Pancreas (tissue), 10 donors: ENCODE results near the gene MMP23B. TPM values are rescaled to one million over a fixed set of nuclear protein-coding genes. Genes with fewer than 3 reads are reported as not detected.

Experiments used
- ATAC-seq, 4 donors: fragments of 200-7000 bp; cut with Tn5 transposase; one replicate each; pipeline versions ENCODE4 v1.8.0 to v1.9.1; 2020; ENCODE audit warnings: mild to moderate bottlenecking in 4 of 4, moderate library complexity in 4 of 4
- DNase-seq, 6 donors: peaks; one replicate each; pipeline ENCODE4 v3.0.0-alpha.2; 2020
- FAIRE-seq: peaks from 2 replicates; lab custom pipeline; 2012; peaks lifted over from hg19 to GRCh38; lab: Jason Lieb, UNC
- H3K27ac ChIP-seq, 4 donors: fragments of 200-600 bp; sonication (generic); 1 replicate in 3 of 4; 2 replicates in 1 of 4; pipeline versions ENCODE4 v1.5.0 to v1.8.0; 2020
- H3K27me3 ChIP-seq, 4 donors: fragments of 200-600 bp; one replicate each; pipeline ENCODE4 v1.8.0; 2021
- H3K36me3 ChIP-seq, 3 donors: fragments of 200-600 bp; sonication (generic) in 1 of 3; one replicate each; pipeline versions ENCODE4 v1.5.0 to v1.8.0; 2020 to 2021
- H3K4me1 ChIP-seq, 3 donors: fragments of 200-600 bp; one replicate each; pipeline ENCODE4 v1.8.0; 2021
- H3K4me3 ChIP-seq, 4 donors: fragments of 200-600 bp; sonication (generic) in 2 of 4; one replicate each; pipeline versions ENCODE4 v1.5.0 to v1.8.0; 2020 to 2021
- H3K9me3 ChIP-seq, 4 donors: fragments of 200-600 bp; one replicate each; pipeline ENCODE4 v1.8.0; 2021
- CTCF ChIP-seq, 4 donors: fragments of 200-600 bp; sonication (generic) in 3 of 4; IDR thresholded peaks; one replicate each; pipeline versions ENCODE4 v1.5.0 to v1.8.0; 2021; ENCODE audit warnings: antibody characterized with exemption in 4 of 4
- whole genome bisulfite sequencing, 2 donors: extraction: QIAGEN DNeasy Blood & Tissue Kit; methylation state at CpG; one replicate each; pipeline ENCODE4 v1.1.7; 2013; 5-methylcytosine and 5-hydroxymethylcytosine counted together
- intact Hi-C, 3 donors: fragments of 100-400 bp; cut with DNase I; formaldehyde crosslinking; loops; one replicate each; pipeline versions ENCODE4 v1.11.1 to v1.14.2; 2022
- polyA plus RNA-seq, 2 donors: library from polyadenylated mRNA; stranded (reverse); fragments of 200-250 nt; gene quantifications; one replicate each; pipeline ENCODE4 v1.2.3, GENCODE V29; 2013
- total RNA-seq, 6 donors: library from RNA; stranded (reverse); fragmentation: NEBNext Ultra II Directional in 4 of 6; extraction: Animal tissue kit (Norgen Biotek cat#: 25700) in 4 of 6; gene quantifications; one replicate each; pipeline versions ENCODE4 v1.2.1 to v1.2.4, GENCODE V29; 2021 to 2023
- donor health status: healthy with polysubstance abuse.
- donor health status: DM: no; HTN: no; CAD: no; lungs with moderate emphysema.
- donor health status: DM: no; HTN: no; CAD: no.
- donor health status: control.
- donor health status: control.
- donor health status: Bipolar disorder and iron deficiency.
- donor health status: DM: yes; HTN: yes; CAD: no.
- donor health status: DM: no; HTN: no; CAD: no.
- donor health status: DM: no; HTN: no; CAD: no.
- donor health status: DM: yes; HTN: yes; CAD: no.

The MMP23B gene
- total and polyA plus RNA-seq, 8 donors = 0.46 to 12.3 (median 1.6) TPM

GRCh38 chr1:1625824-1626206, 6.2 kb upstream of the MMP23B start:
- DNase-seq (peak in 3 of 6 donors; percentile 14 to 64 (median 15)), FAIRE-seq (no peak), ATAC-seq (no peak)
- Histone ChIP-seq H3K9me3 (no peaks in the 10 kb centered on the region), H3K36me3 (peaks cover 0 to 6% (median 0%) of the 10 kb centered on the region in 3 donors), H3K27ac (no peak overlapping the region), H3K4me3 (no peak overlapping the region), H3K27me3 (no peaks in the 10 kb centered on the region), H3K4me1 (no peaks in the 10 kb centered on the region)
- no peak for TF ChIP-seq CTCF (IDR thresholded peaks at IDR 0.05)
- intact Hi-C loops = no loop called here
- 88 to 99% methylated on average over 7 to 8 of the region's 8 CpGs for WGBS, 2 donors

GRCh38 chr1:1626207-1627141, 5.5 kb upstream of the MMP23B start:
- ATAC-seq = no peak
- TF ChIP-seq CTCF (IDR thresholded peaks at IDR 0.05) = no peak
- H3K4me3 ChIP-seq = no peak overlapping the region
- no peaks in the 10 kb centered on the region for H3K9me3 ChIP-seq
- DNase-seq = peak in 3 of 6 donors; percentile 13 to 74 (median 22)
- H3K27ac ChIP-seq = no peak overlapping the region
- no peaks in the 10 kb centered on the region for H3K4me1 ChIP-seq
- peaks cover 0 to 6% (median 0%) of the 10 kb centered on the region in 3 donors for H3K36me3 ChIP-seq
- WGBS, 2 donors = 94 to 96% methylated on average over 44 to 48 of the region's 48 CpGs
- H3K27me3 ChIP-seq = no peaks in the 10 kb centered on the region
- intact Hi-C loops = no loop called here
- no peak for FAIRE-seq

GRCh38 chr1:1627261-1627828, 4.6 kb upstream of the MMP23B start:
- no peaks in the 10 kb centered on the region for H3K4me1 ChIP-seq
- DNase-seq (peak in 3 of 6 donors; percentile 10 to 76 (median 21)), ATAC-seq (no peak), FAIRE-seq (no peak)
- 90% methylated on average over 21 to 37 of the region's 37 CpGs for WGBS, 2 donors
- peaks cover 0 to 6% (median 0%) of the 10 kb centered on the region in 3 donors for H3K36me3 ChIP-seq
- H3K27me3 ChIP-seq = no peaks in the 10 kb centered on the region
- H3K27ac ChIP-seq = no peak overlapping the region
- H3K9me3 ChIP-seq = no peaks in the 10 kb centered on the region
- intact Hi-C loops = no loop called here
- no peak for TF ChIP-seq CTCF (IDR thresholded peaks at IDR 0.05)
- no peak overlapping the region for H3K4me3 ChIP-seq

GRCh38 chr1:1627829-1628753, 3.9 kb upstream of the MMP23B start:
- no peak for ATAC-seq
- Histone ChIP-seq H3K27me3 (no peaks in the 10 kb centered on the region), H3K27ac (no peak overlapping the region), H3K36me3 (peaks cover 0 to 6% (median 0%) of the 10 kb centered on the region in 3 donors), H3K4me3 (no peak overlapping the region), H3K9me3 (no peaks in the 10 kb centered on the region), H3K4me1 (no peaks in the 10 kb centered on the region)
- peak in 3 of 6 donors; percentile 13 to 79 (median 35) for DNase-seq
- WGBS, 2 donors = 95% methylated on average over 51 to 53 of the region's 53 CpGs
- TF ChIP-seq CTCF (IDR thresholded peaks at IDR 0.05) = no peak
- intact Hi-C loops = no loop called here
- no peak for FAIRE-seq
